ENCODE results near the gene FAM43A. TPM values are rescaled to one million over a fixed set of nuclear protein-coding genes. Genes with fewer than 3 reads are reported as not detected.

The FAM43A gene
- total RNA-seq, 1 donor from 2014 or later = 0.12 TPM

DNA sequence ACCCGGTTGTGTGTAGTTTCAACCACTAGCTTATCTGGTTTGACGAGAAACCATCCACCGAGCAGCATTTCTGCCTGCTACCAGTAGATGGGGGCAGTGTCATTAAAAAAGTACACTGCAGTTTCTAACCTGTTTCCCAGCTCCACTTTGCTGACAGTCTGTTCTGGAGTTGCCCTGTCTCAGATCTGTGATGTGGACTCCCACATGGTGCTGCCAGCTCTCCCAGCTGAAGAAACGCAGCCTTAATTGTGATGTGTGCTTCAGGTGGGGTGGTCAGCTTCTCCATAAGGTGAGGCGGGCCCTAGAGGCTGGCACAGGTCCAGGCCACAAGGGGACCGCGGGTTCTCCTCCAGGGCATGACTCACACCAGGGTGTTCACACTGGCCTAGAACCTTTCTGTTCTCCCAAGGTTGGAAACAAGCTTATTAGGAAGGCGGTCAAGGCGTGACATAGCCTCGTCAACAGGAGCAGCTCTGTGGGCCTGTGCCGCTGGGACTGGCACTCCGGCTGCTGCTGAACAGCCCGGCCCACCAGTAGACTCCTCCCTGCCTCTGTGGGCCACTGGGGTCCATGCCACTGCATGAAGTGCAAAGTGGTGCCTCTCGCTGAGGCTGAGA lies 2.9 kb upstream of the FAM43A start:
- Mint-ChIP-seq H3K4me1 (ENCODE audit: low read depth) (peaks cover 9% of the 10 kb centered on the region), H3K27ac (no peak overlapping the region), H3K4me3 (ENCODE audit: low read depth) (no peak overlapping the region), H3K27me3 (peaks cover 58% of the 10 kb centered on the region), H3K9me3 (ENCODE audit: low read depth) (no peaks in the 10 kb centered on the region), H3K36me3 (ENCODE audit: insufficient read depth) (no peaks in the 10 kb centered on the region)
- TF ChIP-seq CTCF (IDR thresholded peaks at IDR 0.05; ENCODE audit: unreplicated experiment) = peak; percentile 87
- peak; percentile 62 for DNase-seq (ENCODE audit: low spot score, unreplicated experiment)

DNA sequence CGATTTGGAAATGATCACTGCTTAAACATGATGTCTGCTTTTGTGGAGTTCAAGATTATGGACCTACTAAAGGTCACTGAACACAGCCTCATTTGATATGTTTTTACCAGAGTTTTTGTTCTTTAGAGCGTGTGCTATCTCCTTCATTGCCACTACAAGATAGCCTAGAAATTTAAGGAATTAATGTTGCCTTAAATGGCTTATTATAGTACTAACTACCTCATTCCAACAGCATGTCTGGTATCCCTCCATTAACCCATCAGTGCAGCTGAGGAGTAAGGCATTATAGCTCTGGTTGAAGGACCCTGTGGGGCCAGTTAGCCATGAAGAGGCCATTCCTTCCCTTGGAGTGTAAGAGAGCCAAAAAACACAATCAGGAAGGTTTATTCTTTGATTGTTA lies 2.3 kb upstream of the FAM43A start:
- no peaks in the 10 kb centered on the region for H3K9me3 Mint-ChIP-seq (ENCODE audit: low read depth)
- no peak for TF ChIP-seq CTCF (IDR thresholded peaks at IDR 0.05; ENCODE audit: unreplicated experiment)
- H3K36me3 Mint-ChIP-seq (ENCODE audit: insufficient read depth) = no peaks in the 10 kb centered on the region
- H3K4me3 Mint-ChIP-seq (ENCODE audit: low read depth) = no peak overlapping the region
- no peak overlapping the region for H3K27ac Mint-ChIP-seq
- H3K27me3 Mint-ChIP-seq = peaks cover 58% of the 10 kb centered on the region
- peaks cover 9% of the 10 kb centered on the region for H3K4me1 Mint-ChIP-seq (ENCODE audit: low read depth)
- DNase-seq (ENCODE audit: low spot score, unreplicated experiment) = no peak

DNA sequence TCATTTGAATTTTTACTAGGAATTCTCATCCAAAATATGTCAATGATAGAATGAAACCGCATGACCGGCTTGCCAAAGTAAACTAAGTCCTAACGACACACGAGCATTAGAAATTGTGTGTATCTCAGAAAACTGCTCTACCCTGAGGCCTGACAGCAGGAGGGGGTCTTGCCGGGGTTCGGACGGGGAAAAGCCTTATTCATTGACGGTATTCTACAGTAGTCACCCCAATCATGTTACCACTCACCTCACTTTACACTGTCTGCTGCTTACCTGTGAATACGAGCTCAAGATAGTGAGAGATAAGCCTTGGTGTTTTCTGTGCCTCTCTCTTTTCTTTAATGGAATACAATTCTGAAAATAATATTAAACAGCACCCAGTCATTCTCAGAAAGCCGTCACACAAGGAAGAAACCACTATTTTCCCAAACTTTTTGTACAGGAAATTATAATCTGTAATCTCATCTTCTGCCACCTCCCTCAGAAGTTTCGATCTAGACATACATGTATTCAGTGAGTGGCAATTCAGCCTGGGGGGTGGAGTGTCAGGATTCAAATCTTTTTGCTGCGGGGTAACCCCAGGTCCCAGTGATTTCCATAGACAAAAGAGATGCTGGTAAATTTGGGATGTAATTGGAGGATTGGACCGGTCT lies 492 bp upstream of the FAM43A start:
- Mint-ChIP-seq H3K4me1 (ENCODE audit: low read depth) (peaks cover 9% of the 10 kb centered on the region), H3K27ac (no peak overlapping the region), H3K27me3 (peaks cover 71% of the 10 kb centered on the region), H3K4me3 (ENCODE audit: low read depth) (peak overlapping the region; percentile 65), H3K36me3 (ENCODE audit: insufficient read depth) (no peaks in the 10 kb centered on the region), H3K9me3 (ENCODE audit: low read depth) (no peaks in the 10 kb centered on the region)
- DNase-seq (ENCODE audit: low spot score, unreplicated experiment) = no peak
- TF ChIP-seq CTCF (IDR thresholded peaks at IDR 0.05; ENCODE audit: unreplicated experiment) = no peak

DNA sequence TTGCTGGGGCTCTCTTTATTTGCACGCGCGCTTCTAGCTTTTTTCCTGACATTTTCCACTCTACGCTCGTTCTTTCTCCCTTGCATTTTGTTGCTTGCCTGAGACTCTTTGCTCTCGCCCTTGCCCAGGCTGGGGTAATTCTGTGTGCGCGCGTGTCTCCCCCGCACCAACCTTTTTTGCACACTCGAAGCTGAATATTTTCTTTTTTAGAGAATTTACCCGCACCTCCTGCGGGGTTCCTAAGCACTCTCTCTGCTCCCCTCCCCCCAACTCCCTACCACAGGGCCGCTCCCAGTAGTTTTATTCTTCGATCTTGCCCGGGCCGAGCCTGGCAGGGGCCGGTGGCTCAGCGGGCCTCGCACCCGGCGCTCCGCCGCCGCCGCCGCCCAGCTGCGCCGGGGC lies 732 bp downstream of the FAM43A start:
- H3K9me3 Mint-ChIP-seq (ENCODE audit: low read depth) = no peaks in the 10 kb centered on the region
- TF ChIP-seq CTCF (IDR thresholded peaks at IDR 0.05; ENCODE audit: unreplicated experiment) = no peak
- peaks cover 73% of the 10 kb centered on the region for H3K27me3 Mint-ChIP-seq
- peak overlapping the region; percentile 18 for H3K27ac Mint-ChIP-seq
- peaks cover 9% of the 10 kb centered on the region for H3K4me1 Mint-ChIP-seq (ENCODE audit: low read depth)
- peak overlapping the region; percentile 67 for H3K4me3 Mint-ChIP-seq (ENCODE audit: low read depth)
- H3K36me3 Mint-ChIP-seq (ENCODE audit: insufficient read depth) = no peaks in the 10 kb centered on the region
- no peak for DNase-seq (ENCODE audit: low spot score, unreplicated experiment)

DNA sequence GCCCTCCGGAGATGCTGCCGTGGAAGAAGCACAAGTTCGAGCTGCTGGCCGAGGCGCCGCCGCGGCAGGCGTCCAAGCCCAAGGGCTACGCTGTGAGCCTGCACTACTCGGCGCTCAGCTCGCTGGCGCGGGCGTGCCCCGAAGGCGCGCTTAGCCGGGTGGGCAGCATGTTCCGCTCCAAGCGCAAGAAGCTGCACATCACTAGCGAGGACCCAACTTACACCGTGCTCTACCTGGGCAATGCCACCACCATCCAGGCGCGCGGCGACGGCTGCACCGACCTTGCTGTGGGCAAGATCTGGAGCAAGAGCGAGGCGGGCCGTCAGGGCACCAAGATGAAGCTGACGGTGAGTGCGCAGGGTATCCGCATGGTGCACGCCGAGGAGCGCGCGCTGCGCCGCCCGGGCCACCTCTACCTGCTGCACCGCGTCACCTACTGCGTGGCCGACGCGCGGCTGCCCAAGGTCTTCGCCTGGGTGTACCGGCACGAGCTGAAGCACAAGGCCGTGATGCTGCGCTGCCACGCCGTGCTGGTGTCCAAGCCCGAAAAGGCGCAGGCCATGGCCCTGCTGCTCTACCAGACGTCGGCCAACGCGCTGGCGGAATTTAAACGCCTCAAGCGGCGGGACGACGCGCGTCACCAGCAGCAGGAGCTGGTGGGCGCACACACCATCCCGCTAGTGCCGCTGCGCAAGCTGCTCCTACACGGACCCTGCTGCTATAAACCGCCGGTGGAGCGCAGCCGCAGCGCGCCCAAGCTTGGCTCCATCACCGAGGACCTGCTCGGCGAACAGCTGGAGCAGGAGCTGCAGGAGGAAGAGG lies 1.3 kb downstream of the FAM43A start:
- DNase-seq (ENCODE audit: low spot score, unreplicated experiment) = peak; percentile 29
- TF ChIP-seq CTCF (IDR thresholded peaks at IDR 0.05; ENCODE audit: unreplicated experiment) = no peak
- Mint-ChIP-seq H3K27me3 (peaks cover 75% of the 10 kb centered on the region), H3K27ac (no peak overlapping the region), H3K4me1 (ENCODE audit: low read depth) (peaks cover 9% of the 10 kb centered on the region), H3K9me3 (ENCODE audit: low read depth) (no peaks in the 10 kb centered on the region), H3K36me3 (ENCODE audit: insufficient read depth) (no peaks in the 10 kb centered on the region), H3K4me3 (ENCODE audit: low read depth) (peak overlapping the region; percentile 80)

All from progenitor cell of endocrine pancreas (in vitro differentiated cells).